Measurements from ENCODE around the gene MEGF9. TPM values are rescaled to one million over a fixed set of nuclear protein-coding genes. Genes with fewer than 3 reads are reported as not detected.

The MEGF9 gene
- total and polyA plus RNA-seq, 2 donors (not counting 1 experiment from before 2014, with no cell fraction given) = 3.5 to 11.3 TPM

DNA sequence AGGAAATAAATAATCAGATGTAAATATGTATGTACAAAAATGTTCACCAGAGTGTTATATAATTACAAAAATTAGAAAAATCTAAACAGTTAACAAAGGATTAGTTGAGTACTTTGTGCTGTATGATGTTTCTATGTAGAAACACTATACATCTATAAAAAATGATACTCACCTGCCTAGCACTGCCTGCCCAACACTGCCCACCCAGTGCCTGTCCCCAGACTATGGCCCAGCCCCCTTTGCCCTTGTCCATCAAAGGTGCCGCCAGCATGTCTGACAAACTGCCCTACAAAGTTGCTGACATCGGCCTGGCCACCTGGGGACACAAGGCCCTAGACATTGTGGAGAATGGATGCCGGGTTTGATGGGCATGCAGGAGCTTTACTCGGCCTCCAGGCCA, 6.1 kb upstream of the MEGF9 start:
- Histone ChIP-seq H3K9me3 (ENCODE audit: control extremely low read depth in 1 of 3, control insufficient read depth in 2 of 3, insufficient read depth in 1 of 3, low read length in 2 of 3) (no peaks in the 10 kb centered on the region), H4K20me1 (ENCODE audit: control insufficient read depth, insufficient read depth, low read length, poor library complexity, severe bottlenecking) (no peaks in the 10 kb centered on the region), H3K36me3 (replicated peaks in 1 of 2; ENCODE audit: control extremely low read depth in 1 of 2, control insufficient read depth in 1 of 2, extremely low read depth in 1 of 2, insufficient read depth in 2 of 2, low read length in 1 of 2) (no peaks in the 10 kb centered on the region), H3K4me1 (ENCODE audit: control insufficient read depth in 2 of 2, insufficient read depth in 2 of 2, low read length in 2 of 2) (no peaks in the 10 kb centered on the region), H2AFZ (ENCODE audit: insufficient read depth, low read depth, low read length, poor library complexity, severe bottlenecking) (no peak overlapping the region), H3K4me2 (replicated peaks; ENCODE audit: low read depth, low read length, poor library complexity, severe bottlenecking) (no peak overlapping the region), H3K27ac (ENCODE audit: low read length in 2 of 2) (no peak overlapping the region), H3K79me2 (ENCODE audit: control insufficient read depth, insufficient read depth, low read length) (no peaks in the 10 kb centered on the region), H3K27me3 (replicated peaks in 1 of 4; ENCODE audit: control extremely low read depth in 1 of 4, control insufficient read depth in 3 of 4, insufficient read depth in 4 of 4, low read length in 3 of 4) (no peaks in the 10 kb centered on the region), H3K9ac (ENCODE audit: low read length) (no peak overlapping the region), H3K4me3 (ENCODE audit: control extremely low read depth in 1 of 5, extremely low read depth in 1 of 5, insufficient read depth in 1 of 5, low read depth in 2 of 5, low read length in 4 of 5) (no peak overlapping the region)
- DNase-seq (no peak), ATAC-seq (ENCODE audit: low read depth) (no peak)
- TF ChIP-seq CTCF (IDR thresholded peaks at IDR 0.05) (no peak), EZH2 (IDR thresholded peaks at IDR 0.05; ENCODE audit: borderline replicate concordance, insufficient read depth, low read depth, low read length, poor library complexity, severe bottlenecking) (no peak)
- H3K4me3 Mint-ChIP-seq = no peak overlapping the region
- POLR2A ChIA-PET = no interaction called here
- H3K27me3 Mint-ChIP-seq = no peaks in the 10 kb centered on the region
- intact Hi-C loops (cut with micrococcal nuclease) = no loop called here
- WGBS (ENCODE audit: insufficient coverage) = 98% methylated on average over 4 of the region's 4 CpGs
- no peaks in the 10 kb centered on the region for H3K9me3 Mint-ChIP-seq (ENCODE audit: insufficient read depth)
- CTCF ChIA-PET = no interaction called here
- no peak overlapping the region for H3K27ac Mint-ChIP-seq
- no peaks in the 10 kb centered on the region for H3K4me1 Mint-ChIP-seq

- H3K4me3 Mint-ChIP-seq = no peak overlapping the region
- H3K9me3 ChIP-seq (ENCODE audit: control extremely low read depth in 1 of 3, control insufficient read depth in 2 of 3, insufficient read depth in 1 of 3, low read length in 2 of 3) = no peaks in the 10 kb centered on the region
- no peak overlapping the region for H3K27ac ChIP-seq (ENCODE audit: low read length in 2 of 2)
- H3K4me2 ChIP-seq (replicated peaks; ENCODE audit: low read depth, low read length, poor library complexity, severe bottlenecking) = no peak overlapping the region
- no peak overlapping the region for H2AFZ ChIP-seq (ENCODE audit: insufficient read depth, low read depth, low read length, poor library complexity, severe bottlenecking)
- WGBS (ENCODE audit: insufficient coverage) = 62% methylated on average over 2 of the region's 3 CpGs
- H4K20me1 ChIP-seq (ENCODE audit: control insufficient read depth, insufficient read depth, low read length, poor library complexity, severe bottlenecking) = no peaks in the 10 kb centered on the region
- ChIA-PET CTCF (interaction anchor here (1.1 kb wide), 1 partner anchor 99 kb away, joined by 3 read pairs; no protein-coding TSS in a partner anchor), POLR2A (no interaction called here)
- DNase-seq (no peak), ATAC-seq (ENCODE audit: low read depth) (no peak)
- peaks cover 3% of the 10 kb centered on the region for H3K4me1 Mint-ChIP-seq
- TF ChIP-seq EZH2 (IDR thresholded peaks at IDR 0.05; ENCODE audit: borderline replicate concordance, insufficient read depth, low read depth, low read length, poor library complexity, severe bottlenecking) (no peak), CTCF (IDR thresholded peaks at IDR 0.05) (no peak)
- H3K4me1 ChIP-seq (ENCODE audit: control insufficient read depth in 2 of 2, insufficient read depth in 2 of 2, low read length in 2 of 2) = peaks cover 5 to 9% of the 10 kb centered on the region in 2 donors
- H3K36me3 ChIP-seq (replicated peaks in 1 of 2; ENCODE audit: control extremely low read depth in 1 of 2, control insufficient read depth in 1 of 2, extremely low read depth in 1 of 2, insufficient read depth in 2 of 2, low read length in 1 of 2) = no peaks in the 10 kb centered on the region
- H3K27ac Mint-ChIP-seq = no peak overlapping the region
- H3K27me3 Mint-ChIP-seq = no peaks in the 10 kb centered on the region
- peaks cover 7% of the 10 kb centered on the region for H3K79me2 ChIP-seq (ENCODE audit: control insufficient read depth, insufficient read depth, low read length)
- H3K9ac ChIP-seq (ENCODE audit: low read length) = no peak overlapping the region
- H3K9me3 Mint-ChIP-seq (ENCODE audit: insufficient read depth) = no peaks in the 10 kb centered on the region
- no peaks in the 10 kb centered on the region for H3K27me3 ChIP-seq (replicated peaks in 1 of 4; ENCODE audit: control extremely low read depth in 1 of 4, control insufficient read depth in 3 of 4, insufficient read depth in 4 of 4, low read length in 3 of 4)
- intact Hi-C loops (cut with micrococcal nuclease) = no loop called here
- no peak overlapping the region for H3K4me3 ChIP-seq (ENCODE audit: control extremely low read depth in 1 of 5, extremely low read depth in 1 of 5, insufficient read depth in 1 of 5, low read depth in 2 of 5, low read length in 4 of 5)
Observed at GRCh38 chr9:120718316-120718715, 4.0 kb upstream of the MEGF9 start.
